ENCODE results near the gene ZMIZ2.

ZMIZ2 gene

DNA sequence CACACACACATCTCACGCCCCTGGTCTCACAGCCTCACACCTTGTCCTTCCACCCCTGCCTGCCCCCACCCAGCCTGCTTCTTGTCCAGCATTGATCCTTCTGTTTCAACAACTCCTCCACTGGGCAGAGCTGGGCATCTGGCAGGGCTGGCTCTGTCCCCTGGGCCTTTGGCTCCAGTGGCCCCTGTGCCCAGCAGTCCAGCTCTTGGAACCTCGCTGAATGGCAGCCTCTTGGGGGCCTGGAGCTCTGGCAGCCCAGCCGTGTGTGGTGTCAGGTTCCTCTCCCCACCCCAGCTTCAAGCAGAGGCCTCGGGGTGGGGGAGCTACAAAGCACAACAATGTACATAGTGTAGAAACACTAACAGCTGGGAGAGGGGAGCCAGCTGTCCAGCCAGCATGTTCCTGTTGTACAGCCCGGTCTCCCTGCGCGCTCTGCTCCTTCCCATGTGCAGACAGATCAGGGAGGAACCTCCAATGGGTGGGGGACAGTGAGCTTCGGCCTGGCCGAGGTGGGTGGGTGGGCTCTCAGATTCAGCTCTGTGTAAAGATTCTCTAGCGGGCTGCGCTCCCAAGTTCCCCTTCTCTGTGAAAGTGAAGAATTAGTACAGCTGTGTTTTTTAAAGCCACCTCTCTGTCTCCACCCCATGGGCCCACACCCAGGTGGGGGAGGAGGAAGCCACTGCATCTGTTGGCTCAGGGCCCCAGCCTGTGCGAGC lies 19.4 kb downstream of the ZMIZ2 start:
- H3K27me3 Mint-ChIP-seq (ENCODE audit: low read depth): peaks cover 4% of the 10 kb centered on the region
- H3K9me3 Mint-ChIP-seq: no peaks in the 10 kb centered on the region
- peaks cover 35% of the 10 kb centered on the region for H3K36me3 Mint-ChIP-seq (ENCODE audit: low read depth)
- H3K27ac Mint-ChIP-seq: peak overlapping the region; percentile 99 to 100 (median 99)
- no peak for TF ChIP-seq CTCF (IDR thresholded peaks at IDR 0.05; ENCODE audit: unreplicated experiment in 3 of 3)
- H3K4me3 Mint-ChIP-seq: peak overlapping the region; percentile 62 to 78 (median 73)
- H3K4me1 Mint-ChIP-seq: peaks cover 42% of the 10 kb centered on the region

DNA sequence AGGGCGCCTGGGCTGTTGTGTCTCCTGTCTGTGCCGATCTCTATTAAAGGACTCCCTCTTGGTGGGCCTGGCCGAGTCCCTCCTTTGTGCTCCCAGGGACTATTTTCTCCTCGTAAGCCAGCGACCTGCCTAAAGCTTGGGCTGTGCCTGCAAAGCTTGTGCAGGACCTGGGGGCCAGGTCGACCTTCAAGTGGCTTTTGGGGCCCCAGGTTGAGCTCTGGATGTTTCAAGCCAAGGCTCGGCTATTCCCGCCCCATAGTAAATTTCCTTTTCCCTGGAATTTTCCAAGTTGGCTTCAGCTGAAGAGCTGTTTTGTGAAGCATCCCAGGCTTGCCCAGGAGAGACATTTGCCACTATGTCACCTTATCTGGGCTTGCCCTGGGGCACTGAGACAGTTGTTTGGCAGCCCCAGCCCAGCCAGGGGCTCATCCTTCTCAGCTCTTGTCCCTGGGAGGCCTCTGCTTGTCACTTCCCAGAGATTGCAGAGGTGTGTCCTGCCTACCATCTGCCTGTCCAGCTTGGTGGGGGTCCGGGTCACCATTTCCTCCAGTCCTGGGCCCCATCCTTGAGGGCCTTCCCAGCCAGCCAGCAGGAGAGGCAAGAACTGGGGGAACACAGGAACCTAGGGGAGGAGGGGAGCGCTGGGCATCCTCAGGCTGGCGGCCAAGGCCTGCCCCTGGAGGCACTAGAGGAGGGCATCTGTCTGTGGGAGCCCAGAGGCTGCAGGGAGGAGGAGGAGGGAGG lies 20.2 kb downstream of the ZMIZ2 start:
- no peaks in the 10 kb centered on the region for H3K9me3 Mint-ChIP-seq
- peaks cover 4% of the 10 kb centered on the region for H3K27me3 Mint-ChIP-seq (ENCODE audit: low read depth)
- TF ChIP-seq CTCF (IDR thresholded peaks at IDR 0.05; ENCODE audit: unreplicated experiment in 3 of 3): no peak
- peaks cover 32% of the 10 kb centered on the region for H3K36me3 Mint-ChIP-seq (ENCODE audit: low read depth)
- H3K4me1 Mint-ChIP-seq: peaks cover 42% of the 10 kb centered on the region
- H3K4me3 Mint-ChIP-seq: peak overlapping the region; percentile 62 to 78 (median 73)
- peak overlapping the region; percentile 99 to 100 (median 99) for H3K27ac Mint-ChIP-seq

- peaks cover 4% of the 10 kb centered on the region for H3K27me3 Mint-ChIP-seq (ENCODE audit: low read depth)
- peak overlapping the region; percentile 99 to 100 (median 99) for H3K27ac Mint-ChIP-seq
- peaks cover 29% of the 10 kb centered on the region for H3K36me3 Mint-ChIP-seq (ENCODE audit: low read depth)
- no peak for TF ChIP-seq CTCF (IDR thresholded peaks at IDR 0.05; ENCODE audit: unreplicated experiment in 3 of 3)
- peak overlapping the region in 1 of 3 experiments; percentile 13 for H3K4me3 Mint-ChIP-seq
- H3K4me1 Mint-ChIP-seq: peaks cover 42% of the 10 kb centered on the region
- no peaks in the 10 kb centered on the region for H3K9me3 Mint-ChIP-seq
Measured at GRCh38 chr7:44769376-44769775, 20.7 kb downstream of the ZMIZ2 start.

DNA sequence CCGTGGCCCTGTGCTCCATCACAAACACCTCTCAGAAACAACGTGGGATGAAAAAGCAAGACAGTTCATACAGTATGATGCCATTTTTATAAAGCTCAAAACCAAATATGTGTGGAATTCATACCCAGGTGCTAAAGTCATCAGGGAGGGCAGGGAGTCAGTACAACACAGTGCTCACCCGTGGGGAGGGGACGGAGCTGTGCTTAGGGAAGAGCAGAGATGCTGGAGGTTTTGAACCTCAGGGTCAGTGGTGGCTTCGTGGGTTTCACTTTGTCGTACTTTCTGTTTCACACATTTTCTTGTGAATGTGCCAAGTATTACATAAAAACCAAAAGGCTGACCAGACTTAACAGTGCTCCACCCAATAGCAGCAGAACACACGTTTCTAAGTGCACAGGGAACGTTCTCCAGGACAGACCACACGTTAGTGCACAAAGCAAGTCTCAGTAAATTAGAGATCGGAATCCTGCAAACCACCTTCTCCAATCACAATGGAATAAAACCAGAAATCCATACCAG lies 21.2 kb downstream of the ZMIZ2 start:
- no peaks in the 10 kb centered on the region for H3K9me3 Mint-ChIP-seq
- peak overlapping the region; percentile 99 to 100 (median 99) for H3K27ac Mint-ChIP-seq
- peak overlapping the region in 2 of 3 experiments; percentile 9 to 13 for H3K4me3 Mint-ChIP-seq
- no peak for TF ChIP-seq CTCF (IDR thresholded peaks at IDR 0.05; ENCODE audit: unreplicated experiment in 3 of 3)
- H3K27me3 Mint-ChIP-seq (ENCODE audit: low read depth): peaks cover 4% of the 10 kb centered on the region
- peaks cover 42% of the 10 kb centered on the region for H3K4me1 Mint-ChIP-seq
- H3K36me3 Mint-ChIP-seq (ENCODE audit: low read depth): peaks cover 27% of the 10 kb centered on the region

DNA sequence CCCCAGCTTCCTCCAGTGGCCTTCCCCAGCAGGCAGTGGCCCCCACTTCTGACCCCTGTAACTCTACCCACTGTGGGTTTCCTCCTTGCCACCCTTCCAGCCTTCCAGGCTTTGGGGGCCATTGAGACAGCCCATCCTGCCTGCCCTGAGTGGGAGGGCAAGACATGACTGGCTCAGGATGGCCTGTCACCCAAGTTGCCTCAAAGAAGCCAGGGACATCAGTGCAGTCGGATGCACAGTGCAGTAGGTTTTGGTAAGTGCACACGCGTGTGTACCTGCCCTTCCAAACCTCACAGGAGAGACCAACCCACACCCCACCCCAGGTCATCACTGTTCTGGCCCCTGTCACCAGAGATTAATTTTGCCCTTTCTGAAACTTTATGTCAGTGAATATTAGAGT lies 22.7 kb downstream of the ZMIZ2 start:
- Mint-ChIP-seq H3K4me3 (no peak overlapping the region), H3K27ac (peak overlapping the region in 2 of 3 experiments; percentile 59 to 72), H3K27me3 (ENCODE audit: low read depth) (peaks cover 4% of the 10 kb centered on the region), H3K4me1 (peaks cover 42% of the 10 kb centered on the region), H3K9me3 (no peaks in the 10 kb centered on the region), H3K36me3 (ENCODE audit: low read depth) (peaks cover 23% of the 10 kb centered on the region)
- TF ChIP-seq CTCF (IDR thresholded peaks at IDR 0.05; ENCODE audit: unreplicated experiment in 3 of 3): no peak
